ENCODE measurements around the gene CACHD1. TPM values are rescaled to one million over a fixed set of nuclear protein-coding genes. Genes with fewer than 3 reads are reported as not detected.

Gene CACHD1
- total RNA-seq = 14.1 TPM
- polyA plus RNA-seq (ENCODE audit: insufficient read depth in 1 of 8, insufficient read length in 8 of 8, low replicate concordance in 1 of 8) = 10 to 100 TPM in 7 of 8 donors, 1 to 10 TPM in 1; 9.7 to 14.7 (median 11.4) TPM
- long read RNA-seq, donor 1 = 0 reads
- long read RNA-seq, donor 2 = 0 reads
- long read RNA-seq, donor 3 = 0 reads
- long read RNA-seq, donor 4 = 0 reads
- long read RNA-seq, donor 5 = 0 reads
- long read RNA-seq, donor 6, full-length matches to known transcripts = 1 of 1 reads
- long read RNA-seq, donor 6, partial matches to known transcripts = 0 of 1 reads
- long read RNA-seq, donor 6, other reads (novel, unspliced or antisense) = 0 of 1 reads
- long read RNA-seq, donor 7 = 0 reads
- long read RNA-seq, donor 8 = 0 reads
- long read RNA-seq, donor 9 = 0 reads
- long read RNA-seq, donor 10 = 0 reads
- long read RNA-seq, donor 11 = 0 reads

DNA sequence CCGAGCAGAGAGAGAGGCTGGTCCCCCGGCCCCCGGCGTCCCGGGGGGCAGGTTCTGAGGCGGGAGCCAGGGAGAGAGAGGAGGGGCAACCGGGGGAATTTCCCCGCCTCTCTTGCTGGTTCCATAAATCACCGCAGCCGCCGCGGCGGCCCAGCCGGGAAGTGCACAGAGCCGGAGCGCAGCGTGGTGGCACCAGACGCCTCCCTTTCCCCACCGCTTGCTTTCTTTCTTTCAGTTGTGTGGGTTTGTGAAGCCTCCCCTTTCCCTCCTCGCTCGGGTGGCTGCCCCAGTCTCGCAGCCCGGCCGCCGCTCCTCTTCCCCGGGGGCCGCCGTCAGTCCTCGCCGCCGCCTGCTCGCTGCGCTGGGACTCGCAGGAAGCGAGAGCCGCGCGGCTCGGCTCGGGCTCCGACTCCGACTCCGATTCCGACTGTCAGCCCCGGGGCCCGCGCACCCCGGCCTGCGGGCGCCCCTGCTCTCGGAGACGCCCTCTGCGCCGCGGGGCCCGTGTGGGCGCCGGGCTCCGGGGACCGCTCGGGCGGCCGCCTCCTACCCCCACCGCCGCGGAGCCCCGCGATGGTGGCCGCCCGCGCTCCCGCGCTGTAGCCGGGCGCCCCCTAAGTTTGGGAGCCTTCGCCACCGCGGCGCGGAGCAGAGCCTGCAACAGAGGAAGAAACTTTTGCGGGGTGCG lies at the start of gene CACHD1:
Gene CACHD1 (plus strand): TSS at position 153 of the 688 bp plus-strand sequence. CDS start 616 bp downstream, outside the sequence.
- H3K27me3 ChIP-seq (ENCODE audit: control insufficient read depth, insufficient read depth, low read length) = peaks cover 4% of the 10 kb centered on the region

DNA sequence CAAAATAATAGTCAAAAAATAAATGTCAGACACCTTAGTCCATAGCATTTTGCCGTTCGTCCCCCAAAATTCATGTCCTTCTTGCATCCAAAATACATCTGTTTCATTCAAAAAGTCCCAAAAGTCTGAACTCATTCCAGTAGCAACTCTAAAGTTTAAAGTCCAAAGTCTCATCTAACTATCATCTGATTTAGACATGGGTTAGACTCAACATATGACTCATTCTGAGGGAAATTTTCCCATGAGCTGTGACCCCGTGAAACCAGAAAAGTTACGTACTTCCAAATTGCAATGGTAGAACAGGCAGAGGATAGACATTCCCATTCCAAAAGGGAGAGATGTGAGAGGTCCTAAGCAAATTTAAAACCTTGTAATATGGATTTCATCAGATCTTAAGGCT lies 48.6 kb upstream of the CACHD1 start:
- Histone ChIP-seq H3K36me3 (ENCODE audit: control insufficient read depth, insufficient read depth, low read length) (no peaks in the 10 kb centered on the region), H3K4me3 (ENCODE audit: low read length) (no peak overlapping the region), H3K27ac (ENCODE audit: low read length) (no peak overlapping the region), H3K4me1 (ENCODE audit: control insufficient read depth, insufficient read depth, low read length) (no peaks in the 10 kb centered on the region), H3K27me3 (ENCODE audit: control insufficient read depth, insufficient read depth, low read length) (no peaks in the 10 kb centered on the region), H3K9me3 (replicated peaks; ENCODE audit: control insufficient read depth, low read depth, low read length) (no peaks in the 10 kb centered on the region)
- WGBS (ENCODE audit: insufficient coverage) = 79% methylated on average over 3 of the region's 4 CpGs
- no peak for DNase-seq

More for the DNA sequence above, at the start of gene CACHD1:
- WGBS (ENCODE audit: insufficient coverage) = under 1% methylated on average over 70 of the region's 82 CpGs
- peaks cover 25% of the 10 kb centered on the region for H3K4me1 ChIP-seq (ENCODE audit: control insufficient read depth, insufficient read depth, low read length)
- H3K4me3 ChIP-seq (ENCODE audit: low read length) = peak within 1 kb of the TSS; percentile 81
- H3K36me3 ChIP-seq (ENCODE audit: control insufficient read depth, insufficient read depth, low read length) = no peaks in the 10 kb centered on the region
- DNase-seq = peak; percentile 94
- H3K9me3 ChIP-seq (replicated peaks; ENCODE audit: control insufficient read depth, low read depth, low read length) = no peaks in the 10 kb centered on the region
- H3K27ac ChIP-seq (ENCODE audit: low read length) = peak within 1 kb of the TSS; percentile 86

DNA sequence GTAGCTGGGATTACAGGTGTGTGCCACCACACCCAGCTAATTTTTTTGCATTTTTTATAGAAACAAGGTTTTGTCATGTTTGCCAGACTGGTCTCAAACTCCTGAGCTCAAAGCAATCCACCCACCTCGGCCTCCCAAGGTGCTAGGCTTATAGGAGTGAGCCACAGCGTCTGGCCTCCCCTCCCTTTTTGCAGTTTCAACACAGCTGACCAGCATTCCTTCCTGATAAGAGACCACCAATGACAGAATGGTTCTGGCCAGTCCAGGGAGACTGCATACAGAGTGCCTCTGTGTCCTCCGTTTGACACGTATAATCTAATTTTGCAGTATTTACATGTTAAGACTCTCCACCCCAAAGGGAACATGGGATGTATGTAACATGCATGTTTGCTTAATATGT lies 46.4 kb upstream of the CACHD1 start:
- no peak for DNase-seq
- Histone ChIP-seq H3K36me3 (ENCODE audit: control insufficient read depth, insufficient read depth, low read length) (no peaks in the 10 kb centered on the region), H3K4me3 (ENCODE audit: low read length) (no peak overlapping the region), H3K27ac (ENCODE audit: low read length) (no peak overlapping the region), H3K4me1 (ENCODE audit: control insufficient read depth, insufficient read depth, low read length) (no peaks in the 10 kb centered on the region), H3K27me3 (ENCODE audit: control insufficient read depth, insufficient read depth, low read length) (no peaks in the 10 kb centered on the region), H3K9me3 (replicated peaks; ENCODE audit: control insufficient read depth, low read depth, low read length) (no peaks in the 10 kb centered on the region)
- WGBS (ENCODE audit: insufficient coverage) = 68% methylated on average over 2 of the region's 4 CpGs

DNA sequence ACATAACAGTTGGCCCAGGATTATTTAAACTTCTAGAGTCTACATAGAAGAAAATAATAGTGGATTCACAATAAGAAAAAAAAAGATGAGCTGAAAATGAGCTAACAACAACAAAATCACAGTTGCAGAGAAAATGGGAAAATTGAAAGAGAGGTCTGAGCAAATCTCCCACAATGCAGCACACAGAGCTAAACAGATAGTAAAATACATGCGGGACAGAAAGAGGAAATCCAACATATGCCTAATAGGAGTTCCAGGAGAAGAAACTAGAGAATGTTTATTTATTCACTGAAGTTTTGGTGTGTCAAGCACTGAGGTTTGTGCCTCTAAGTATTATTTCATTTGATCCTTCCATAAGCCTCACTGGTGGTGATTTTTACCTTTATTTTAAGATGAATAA lies 45.5 kb upstream of the CACHD1 start:
- Histone ChIP-seq H3K27me3 (ENCODE audit: control insufficient read depth, insufficient read depth, low read length) (no peaks in the 10 kb centered on the region), H3K36me3 (ENCODE audit: control insufficient read depth, insufficient read depth, low read length) (no peaks in the 10 kb centered on the region), H3K27ac (ENCODE audit: low read length) (no peak overlapping the region), H3K9me3 (replicated peaks; ENCODE audit: control insufficient read depth, low read depth, low read length) (no peaks in the 10 kb centered on the region), H3K4me3 (ENCODE audit: low read length) (no peak overlapping the region), H3K4me1 (ENCODE audit: control insufficient read depth, insufficient read depth, low read length) (no peaks in the 10 kb centered on the region)
- WGBS (ENCODE audit: insufficient coverage) = no CpG with 5 or more reads among the region's 1 CpG
- DNase-seq = no peak

DNA sequence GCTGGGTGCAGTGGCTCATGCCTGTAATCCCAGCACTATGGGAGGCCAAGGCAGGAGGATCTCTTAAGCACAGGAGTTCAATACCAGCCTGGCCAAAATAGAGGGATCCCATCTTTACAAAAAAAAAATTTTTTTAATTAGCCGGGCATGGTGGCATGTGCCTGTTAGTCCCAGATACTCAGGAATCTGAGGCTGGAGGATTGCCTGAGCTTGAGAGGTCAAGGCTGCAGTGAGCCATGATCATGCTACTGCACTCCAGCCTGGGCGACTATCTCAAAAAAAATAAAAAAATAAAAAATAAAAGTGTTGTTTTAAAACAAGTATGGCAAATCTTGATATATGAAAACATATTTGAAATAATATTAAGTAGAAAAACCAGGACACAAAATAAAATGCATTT lies 44.4 kb upstream of the CACHD1 start:
- no CpG with 5 or more reads among the region's 2 CpGs for WGBS (ENCODE audit: insufficient coverage)
- no peaks in the 10 kb centered on the region for H3K36me3 ChIP-seq (ENCODE audit: control insufficient read depth, insufficient read depth, low read length)
- no peaks in the 10 kb centered on the region for H3K9me3 ChIP-seq (replicated peaks; ENCODE audit: control insufficient read depth, low read depth, low read length)
- no peaks in the 10 kb centered on the region for H3K27me3 ChIP-seq (ENCODE audit: control insufficient read depth, insufficient read depth, low read length)
- H3K27ac ChIP-seq (ENCODE audit: low read length) = no peak overlapping the region
- H3K4me1 ChIP-seq (ENCODE audit: control insufficient read depth, insufficient read depth, low read length) = no peaks in the 10 kb centered on the region
- no peak overlapping the region for H3K4me3 ChIP-seq (ENCODE audit: low read length)
- no peak for DNase-seq

DNA sequence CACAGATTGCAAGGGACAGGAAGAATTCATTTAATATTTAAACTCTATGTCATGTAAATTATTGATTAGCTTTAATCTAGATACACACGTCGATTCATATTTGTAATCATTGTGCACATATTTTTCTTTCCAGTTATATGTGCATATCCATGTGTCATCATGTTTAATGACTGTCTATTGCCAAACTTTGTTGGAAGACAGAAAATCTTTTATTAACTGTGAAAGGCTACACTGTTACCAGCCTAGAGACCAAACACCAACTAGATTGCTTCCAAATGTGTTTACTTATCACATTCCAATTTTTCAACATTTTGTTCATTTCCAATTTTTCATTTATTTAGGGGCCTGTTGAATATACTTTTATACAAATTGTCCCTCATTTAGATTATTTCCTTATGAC lies 43.2 kb upstream of the CACHD1 start:
- no CpG with 5 or more reads among the region's 2 CpGs for WGBS (ENCODE audit: insufficient coverage)
- Histone ChIP-seq H3K9me3 (replicated peaks; ENCODE audit: control insufficient read depth, low read depth, low read length) (no peaks in the 10 kb centered on the region), H3K36me3 (ENCODE audit: control insufficient read depth, insufficient read depth, low read length) (no peaks in the 10 kb centered on the region), H3K27ac (ENCODE audit: low read length) (no peak overlapping the region), H3K4me1 (ENCODE audit: control insufficient read depth, insufficient read depth, low read length) (no peaks in the 10 kb centered on the region), H3K27me3 (ENCODE audit: control insufficient read depth, insufficient read depth, low read length) (no peaks in the 10 kb centered on the region), H3K4me3 (ENCODE audit: low read length) (no peak overlapping the region)
- DNase-seq = no peak

DNA sequence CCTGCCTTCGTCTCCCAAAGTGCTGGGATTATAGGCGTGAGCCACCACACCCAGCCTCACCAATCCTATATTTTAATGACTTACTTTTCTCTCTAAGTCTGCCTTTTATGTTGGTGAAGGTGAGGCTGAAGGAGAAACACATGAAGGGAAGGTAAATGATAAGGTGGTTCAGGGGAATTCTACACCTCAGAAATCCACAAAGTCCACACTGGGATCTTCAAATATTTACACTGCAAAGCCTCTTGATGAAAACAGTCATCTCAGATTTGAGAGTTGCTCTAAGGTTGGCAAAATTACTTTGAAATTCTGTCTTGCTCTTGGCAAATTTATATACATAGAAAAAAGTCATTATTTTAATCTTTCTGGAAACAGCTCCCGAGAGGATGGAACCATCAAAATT lies 42.0 kb upstream of the CACHD1 start:
- no CpG with 5 or more reads among the region's 3 CpGs for WGBS (ENCODE audit: insufficient coverage)
- Histone ChIP-seq H3K27ac (ENCODE audit: low read length) (no peak overlapping the region), H3K9me3 (replicated peaks; ENCODE audit: control insufficient read depth, low read depth, low read length) (no peaks in the 10 kb centered on the region), H3K27me3 (ENCODE audit: control insufficient read depth, insufficient read depth, low read length) (no peaks in the 10 kb centered on the region), H3K4me3 (ENCODE audit: low read length) (no peak overlapping the region), H3K36me3 (ENCODE audit: control insufficient read depth, insufficient read depth, low read length) (no peaks in the 10 kb centered on the region), H3K4me1 (ENCODE audit: control insufficient read depth, insufficient read depth, low read length) (no peaks in the 10 kb centered on the region)
- no peak for DNase-seq

DNA sequence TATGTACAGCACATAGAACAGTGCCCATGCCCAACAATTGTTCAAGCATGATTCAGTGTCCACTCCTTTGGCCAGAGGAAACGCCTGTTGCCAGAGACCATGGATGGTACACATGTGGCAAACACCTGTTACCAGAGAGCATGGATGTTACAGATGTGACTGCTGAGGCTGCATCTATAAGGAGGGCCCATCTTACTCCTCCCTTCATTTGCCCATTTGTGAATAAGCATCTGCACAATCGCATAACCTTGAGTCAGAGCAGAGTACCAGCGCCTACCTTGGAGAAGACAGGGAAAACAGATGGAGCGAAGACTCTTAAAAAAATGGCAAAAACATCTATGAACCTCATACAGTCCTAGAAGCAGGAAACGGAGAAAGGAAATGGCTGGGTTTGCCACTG lies 36.6 kb upstream of the CACHD1 start:
- no peaks in the 10 kb centered on the region for H3K36me3 ChIP-seq (ENCODE audit: control insufficient read depth, insufficient read depth, low read length)
- DNase-seq = no peak
- H3K27me3 ChIP-seq (ENCODE audit: control insufficient read depth, insufficient read depth, low read length) = no peaks in the 10 kb centered on the region
- H3K4me1 ChIP-seq (ENCODE audit: control insufficient read depth, insufficient read depth, low read length) = no peaks in the 10 kb centered on the region
- H3K4me3 ChIP-seq (ENCODE audit: low read length) = no peak overlapping the region
- no peak overlapping the region for H3K27ac ChIP-seq (ENCODE audit: low read length)
- 83% methylated on average over 1 of the region's 5 CpGs for WGBS (ENCODE audit: insufficient coverage)
- H3K9me3 ChIP-seq (replicated peaks; ENCODE audit: control insufficient read depth, low read depth, low read length) = no peaks in the 10 kb centered on the region

DNA sequence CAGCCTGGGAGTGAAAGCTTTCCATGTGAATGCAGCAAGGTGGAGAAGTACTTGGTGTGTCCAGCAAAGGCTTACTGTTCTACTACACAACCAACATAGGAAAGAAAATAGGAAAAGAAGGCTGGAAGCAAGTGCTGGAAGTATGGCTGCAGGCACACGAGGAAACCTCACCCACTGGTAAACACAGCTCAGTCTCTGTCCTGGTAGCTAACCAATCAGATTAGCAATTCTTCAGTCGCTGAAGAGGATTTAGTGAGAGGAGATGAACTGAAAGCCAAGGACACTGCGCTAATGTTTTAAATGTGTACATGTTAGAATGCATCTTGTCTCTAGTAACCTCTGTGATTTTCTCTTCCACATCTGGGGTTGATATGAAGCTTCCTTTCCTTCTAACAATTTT lies 36.2 kb upstream of the CACHD1 start:
- Histone ChIP-seq H3K4me1 (ENCODE audit: control insufficient read depth, insufficient read depth, low read length) (no peaks in the 10 kb centered on the region), H3K9me3 (replicated peaks; ENCODE audit: control insufficient read depth, low read depth, low read length) (no peaks in the 10 kb centered on the region), H3K27ac (ENCODE audit: low read length) (no peak overlapping the region), H3K27me3 (ENCODE audit: control insufficient read depth, insufficient read depth, low read length) (no peaks in the 10 kb centered on the region), H3K36me3 (ENCODE audit: control insufficient read depth, insufficient read depth, low read length) (no peaks in the 10 kb centered on the region), H3K4me3 (ENCODE audit: low read length) (no peak overlapping the region)
- no CpG with 5 or more reads among the region's 3 CpGs for WGBS (ENCODE audit: insufficient coverage)
- DNase-seq = no peak

DNA sequence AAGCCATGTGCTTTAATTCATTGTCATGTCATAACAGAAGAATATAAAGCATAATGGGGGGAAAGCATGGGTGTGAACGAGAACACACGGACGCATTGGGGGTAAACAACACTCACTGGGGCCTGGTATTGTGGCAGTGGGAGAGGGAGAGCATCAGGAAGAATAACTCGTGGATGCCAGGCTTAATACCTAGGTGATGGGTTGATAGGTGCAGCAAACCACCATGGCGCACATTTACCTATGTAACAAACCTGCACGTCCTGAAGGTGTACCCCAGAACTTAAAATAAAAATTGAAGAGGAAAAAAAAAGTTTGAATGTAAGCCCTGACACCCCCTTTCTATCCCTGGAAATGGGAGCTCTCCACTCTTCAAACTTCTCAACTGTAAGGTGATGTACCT lies 34.9 kb upstream of the CACHD1 start:
- WGBS (ENCODE audit: insufficient coverage) = 83% methylated on average over 1 of the region's 6 CpGs
- no peak for DNase-seq
- no peaks in the 10 kb centered on the region for H3K4me1 ChIP-seq (ENCODE audit: control insufficient read depth, insufficient read depth, low read length)
- no peak overlapping the region for H3K27ac ChIP-seq (ENCODE audit: low read length)
- no peaks in the 10 kb centered on the region for H3K9me3 ChIP-seq (replicated peaks; ENCODE audit: control insufficient read depth, low read depth, low read length)
- H3K27me3 ChIP-seq (ENCODE audit: control insufficient read depth, insufficient read depth, low read length) = no peaks in the 10 kb centered on the region
- no peaks in the 10 kb centered on the region for H3K36me3 ChIP-seq (ENCODE audit: control insufficient read depth, insufficient read depth, low read length)
- H3K4me3 ChIP-seq (ENCODE audit: low read length) = no peak overlapping the region

Data from muscle of leg (tissue), 16 donors.